ENCODE data around the gene DRAXIN. TPM values are rescaled to one million over a fixed set of nuclear protein-coding genes. Genes with fewer than 3 reads are reported as not detected.

DRAXIN gene
- polyA plus RNA-seq, 1 of the 3 experiments (the other 2 are of a cell fraction), result 0.97 TPM

DNA sequence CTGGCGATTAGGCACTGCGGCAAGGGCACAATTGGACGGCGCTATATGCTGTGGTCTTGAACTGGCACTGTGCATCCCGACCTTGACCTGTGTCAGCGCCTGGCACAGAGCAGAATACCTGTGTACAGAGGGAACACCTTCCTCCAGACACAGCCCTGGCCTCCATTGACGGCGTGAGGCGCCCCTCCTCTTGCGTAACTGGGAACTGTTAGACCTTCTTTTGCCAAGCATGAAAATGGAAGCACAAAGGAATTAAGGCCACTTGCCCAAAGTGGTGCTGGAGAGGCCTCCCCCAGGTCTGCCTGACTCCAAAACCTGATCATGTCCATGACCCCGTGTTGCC lies 37.6 kb downstream of the DRAXIN start:
- H3F3A ChIP-seq (replicated peaks; ENCODE audit: insufficient read depth), result no peaks in the 10 kb centered on the region
- ChIA-PET POLR2A (no interaction called here), CTCF (interaction anchor here (1.3 to 1.4 kb wide), 2 partner anchors 9 to 13 kb away, joined by 3 read pairs; no protein-coding TSS in a partner anchor)
- 77% methylated on average over 7 of the region's 11 CpGs for WGBS (ENCODE audit: low lambda C conversion rate)
- H3K27me3 ChIP-seq (ENCODE audit: insufficient read depth), result no peaks in the 10 kb centered on the region
- H3K4me3 ChIP-seq (ENCODE audit: low read depth in 2 of 2, low read length in 1 of 2), result no peak overlapping the region
- DNase-seq, result no peak
- H3K27ac ChIP-seq (ENCODE audit: low read depth in 2 of 2, low read length in 1 of 2), result no peak overlapping the region
- H3K4me1 ChIP-seq (ENCODE audit: control insufficient read depth in 1 of 2, insufficient read depth in 2 of 2, low read depth in 1 of 2, low read length in 1 of 2), result no peaks in the 10 kb centered on the region
- no peaks in the 10 kb centered on the region for H4K20me1 ChIP-seq (ENCODE audit: insufficient read depth)
- H2AFZ ChIP-seq (ENCODE audit: low read depth), result no peak overlapping the region
- H3K79me2 ChIP-seq (ENCODE audit: insufficient read depth), result no peaks in the 10 kb centered on the region
- no peak overlapping the region for H3K4me2 ChIP-seq
- no peaks in the 10 kb centered on the region for H3K9me3 ChIP-seq
- H3K36me3 ChIP-seq (replicated peaks in 1 of 2; ENCODE audit: control insufficient read depth in 1 of 2, insufficient read depth in 2 of 2, low read length in 1 of 2), result no peaks in the 10 kb centered on the region
- TF ChIP-seq SIN3A (IDR thresholded peaks at IDR 0.05; ENCODE audit: borderline replicate concordance, low read depth, low read length) (no peak), NRF1 (IDR thresholded peaks at IDR 0.05; ENCODE audit: low read depth, low read length) (no peak), IRF3 (IDR thresholded peaks at IDR 0.05; ENCODE audit: low read depth, low read length) (no peak), MXI1 (IDR thresholded peaks at IDR 0.05; ENCODE audit: low read depth, low read length) (no peak), FOSL2 (IDR thresholded peaks at IDR 0.05; ENCODE audit: borderline replicate concordance, low read depth) (no peak), POLR2AphosphoS5 (IDR thresholded peaks at IDR 0.05; ENCODE audit: low read depth, low read length) (no peak), CTCF (IDR thresholded peaks at IDR 0.05) (no peak), SMC3 (IDR thresholded peaks at IDR 0.05; ENCODE audit: low read depth, low read length) (no peak), RFX5 (IDR thresholded peaks at IDR 0.05; ENCODE audit: low read length) (no peak), TAF1 (IDR thresholded peaks at IDR 0.05; ENCODE audit: borderline replicate concordance, low read depth, low read length) (no peak), EZH2phosphoT487 (IDR thresholded peaks at IDR 0.05; ENCODE audit: borderline replicate concordance, low read depth) (no peak)
- TF ChIP-seq, protein P1, sequence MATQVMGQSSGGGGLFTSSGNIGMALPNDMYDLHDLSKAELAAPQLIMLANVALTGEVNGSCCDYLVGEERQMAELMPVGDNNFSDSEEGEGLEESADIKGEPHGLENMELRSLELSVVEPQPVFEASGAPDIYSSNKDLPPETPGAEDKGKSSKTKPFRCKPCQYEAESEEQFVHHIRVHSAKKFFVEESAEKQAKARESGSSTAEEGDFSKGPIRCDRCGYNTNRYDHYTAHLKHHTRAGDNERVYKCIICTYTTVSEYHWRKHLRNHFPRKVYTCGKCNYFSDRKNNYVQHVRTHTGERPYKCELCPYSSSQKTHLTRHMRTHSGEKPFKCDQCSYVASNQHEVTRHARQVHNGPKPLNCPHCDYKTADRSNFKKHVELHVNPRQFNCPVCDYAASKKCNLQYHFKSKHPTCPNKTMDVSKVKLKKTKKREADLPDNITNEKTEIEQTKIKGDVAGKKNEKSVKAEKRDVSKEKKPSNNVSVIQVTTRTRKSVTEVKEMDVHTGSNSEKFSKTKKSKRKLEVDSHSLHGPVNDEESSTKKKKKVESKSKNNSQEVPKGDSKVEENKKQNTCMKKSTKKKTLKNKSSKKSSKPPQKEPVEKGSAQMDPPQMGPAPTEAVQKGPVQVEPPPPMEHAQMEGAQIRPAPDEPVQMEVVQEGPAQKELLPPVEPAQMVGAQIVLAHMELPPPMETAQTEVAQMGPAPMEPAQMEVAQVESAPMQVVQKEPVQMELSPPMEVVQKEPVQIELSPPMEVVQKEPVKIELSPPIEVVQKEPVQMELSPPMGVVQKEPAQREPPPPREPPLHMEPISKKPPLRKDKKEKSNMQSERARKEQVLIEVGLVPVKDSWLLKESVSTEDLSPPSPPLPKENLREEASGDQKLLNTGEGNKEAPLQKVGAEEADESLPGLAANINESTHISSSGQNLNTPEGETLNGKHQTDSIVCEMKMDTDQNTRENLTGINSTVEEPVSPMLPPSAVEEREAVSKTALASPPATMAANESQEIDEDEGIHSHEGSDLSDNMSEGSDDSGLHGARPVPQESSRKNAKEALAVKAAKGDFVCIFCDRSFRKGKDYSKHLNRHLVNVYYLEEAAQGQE (IDR thresholded peaks at IDR 0.05; ENCODE audit: low read depth, low read length), result no peak
- TF ChIP-seq, protein P2, sequence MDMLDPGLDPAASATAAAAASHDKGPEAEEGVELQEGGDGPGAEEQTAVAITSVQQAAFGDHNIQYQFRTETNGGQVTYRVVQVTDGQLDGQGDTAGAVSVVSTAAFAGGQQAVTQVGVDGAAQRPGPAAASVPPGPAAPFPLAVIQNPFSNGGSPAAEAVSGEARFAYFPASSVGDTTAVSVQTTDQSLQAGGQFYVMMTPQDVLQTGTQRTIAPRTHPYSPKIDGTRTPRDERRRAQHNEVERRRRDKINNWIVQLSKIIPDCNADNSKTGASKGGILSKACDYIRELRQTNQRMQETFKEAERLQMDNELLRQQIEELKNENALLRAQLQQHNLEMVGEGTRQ (IDR thresholded peaks at IDR 0.05; ENCODE audit: borderline replicate concordance, low read depth, low read length), result no peak
- TF ChIP-seq, protein P3, sequence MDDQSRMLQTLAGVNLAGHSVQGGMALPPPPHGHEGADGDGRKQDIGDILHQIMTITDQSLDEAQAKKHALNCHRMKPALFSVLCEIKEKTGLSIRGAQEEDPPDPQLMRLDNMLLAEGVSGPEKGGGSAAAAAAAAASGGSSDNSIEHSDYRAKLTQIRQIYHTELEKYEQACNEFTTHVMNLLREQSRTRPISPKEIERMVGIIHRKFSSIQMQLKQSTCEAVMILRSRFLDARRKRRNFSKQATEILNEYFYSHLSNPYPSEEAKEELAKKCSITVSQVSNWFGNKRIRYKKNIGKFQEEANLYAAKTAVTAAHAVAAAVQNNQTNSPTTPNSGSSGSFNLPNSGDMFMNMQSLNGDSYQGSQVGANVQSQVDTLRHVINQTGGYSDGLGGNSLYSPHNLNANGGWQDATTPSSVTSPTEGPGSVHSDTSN (IDR thresholded peaks at IDR 0.05), result no peak
- TF ChIP-seq, protein P4, sequence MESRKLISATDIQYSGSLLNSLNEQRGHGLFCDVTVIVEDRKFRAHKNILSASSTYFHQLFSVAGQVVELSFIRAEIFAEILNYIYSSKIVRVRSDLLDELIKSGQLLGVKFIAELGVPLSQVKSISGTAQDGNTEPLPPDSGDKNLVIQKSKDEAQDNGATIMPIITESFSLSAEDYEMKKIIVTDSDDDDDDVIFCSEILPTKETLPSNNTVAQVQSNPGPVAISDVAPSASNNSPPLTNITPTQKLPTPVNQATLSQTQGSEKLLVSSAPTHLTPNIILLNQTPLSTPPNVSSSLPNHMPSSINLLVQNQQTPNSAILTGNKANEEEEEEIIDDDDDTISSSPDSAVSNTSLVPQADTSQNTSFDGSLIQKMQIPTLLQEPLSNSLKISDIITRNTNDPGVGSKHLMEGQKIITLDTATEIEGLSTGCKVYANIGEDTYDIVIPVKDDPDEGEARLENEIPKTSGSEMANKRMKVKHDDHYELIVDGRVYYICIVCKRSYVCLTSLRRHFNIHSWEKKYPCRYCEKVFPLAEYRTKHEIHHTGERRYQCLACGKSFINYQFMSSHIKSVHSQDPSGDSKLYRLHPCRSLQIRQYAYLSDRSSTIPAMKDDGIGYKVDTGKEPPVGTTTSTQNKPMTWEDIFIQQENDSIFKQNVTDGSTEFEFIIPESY (IDR thresholded peaks at IDR 0.05; ENCODE audit: borderline replicate concordance, low read depth), result no peak
- no peak overlapping the region for H3K9ac ChIP-seq
- no peaks in the 10 kb centered on the region for H3K9me2 ChIP-seq

All from SK-N-SH (cell line).